ENCODE data around the gene GPR78.

Gene GPR78

DNA sequence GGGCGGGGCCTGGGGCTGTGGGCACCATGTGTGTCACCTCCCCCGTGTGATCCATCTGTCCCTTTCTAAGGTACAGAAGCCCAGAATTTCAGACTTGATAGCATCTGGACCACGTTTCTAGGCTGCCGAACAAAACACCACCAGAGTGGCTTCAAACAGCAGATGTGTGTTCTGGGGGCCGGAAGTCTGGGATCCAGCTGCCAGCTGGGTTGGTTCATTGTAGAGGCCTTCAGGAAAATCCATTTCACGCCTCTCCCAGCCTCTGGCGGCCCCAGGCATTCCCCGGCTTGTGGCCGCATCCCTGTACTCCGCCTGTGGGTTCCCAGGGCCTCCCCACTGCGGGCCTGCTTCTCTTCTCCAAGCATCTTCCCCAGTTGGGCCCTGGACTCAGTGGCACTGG lies 39.6 kb upstream of the GPR78 start:
- no peaks in the 10 kb centered on the region for H3K4me1 ChIP-seq (ENCODE audit: control insufficient read depth, insufficient read depth, low read length)
- H3K4me3 ChIP-seq (ENCODE audit: low read depth, low read length): no peak overlapping the region
- H3K9me3 ChIP-seq (ENCODE audit: control insufficient read depth, insufficient read depth, low read length): no peaks in the 10 kb centered on the region
- H3K36me3 ChIP-seq (ENCODE audit: control insufficient read depth, insufficient read depth, low read length): no peaks in the 10 kb centered on the region
- H3K9ac ChIP-seq (ENCODE audit: low read depth, low read length): no peak overlapping the region
- no peaks in the 10 kb centered on the region for H3K27me3 ChIP-seq (ENCODE audit: control insufficient read depth, insufficient read depth, low read length)

DNA sequence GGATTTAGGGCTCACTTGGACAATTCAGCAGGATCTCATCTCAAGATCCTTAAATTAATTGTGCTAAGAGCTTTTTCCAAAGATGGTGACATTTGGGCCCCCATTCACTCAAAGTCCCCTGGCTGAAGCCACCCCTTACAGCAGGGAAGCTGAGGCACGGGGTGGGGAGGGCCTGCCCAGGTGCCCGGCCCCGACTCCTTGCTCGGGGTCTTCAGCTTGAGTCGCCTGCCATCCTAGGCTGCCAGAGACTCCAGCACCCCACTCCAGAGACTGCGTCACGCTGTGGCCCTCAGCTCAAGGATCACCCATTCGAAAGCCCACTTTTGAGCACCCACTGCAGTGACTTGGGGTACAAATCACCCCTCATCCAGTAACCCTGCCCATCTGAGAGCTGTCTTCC lies 39.2 kb upstream of the GPR78 start:
- no peaks in the 10 kb centered on the region for H3K36me3 ChIP-seq (ENCODE audit: control insufficient read depth, insufficient read depth, low read length)
- no peak overlapping the region for H3K9ac ChIP-seq (ENCODE audit: low read depth, low read length)
- no peaks in the 10 kb centered on the region for H3K9me3 ChIP-seq (ENCODE audit: control insufficient read depth, insufficient read depth, low read length)
- no peaks in the 10 kb centered on the region for H3K27me3 ChIP-seq (ENCODE audit: control insufficient read depth, insufficient read depth, low read length)
- H3K4me1 ChIP-seq (ENCODE audit: control insufficient read depth, insufficient read depth, low read length): no peaks in the 10 kb centered on the region
- H3K4me3 ChIP-seq (ENCODE audit: low read depth, low read length): no peak overlapping the region

GRCh38 chr4:8541981-8542715 lies 38.0 kb upstream of the GPR78 start:
- Histone ChIP-seq H3K27me3 (ENCODE audit: control insufficient read depth, insufficient read depth, low read length) (no peaks in the 10 kb centered on the region), H3K9ac (ENCODE audit: low read depth, low read length) (no peak overlapping the region), H3K36me3 (ENCODE audit: control insufficient read depth, insufficient read depth, low read length) (no peaks in the 10 kb centered on the region)

GRCh38 chr4:8542776-8543525 lies 37.2 kb upstream of the GPR78 start:
- no peaks in the 10 kb centered on the region for H3K27me3 ChIP-seq (ENCODE audit: control insufficient read depth, insufficient read depth, low read length)
- peaks cover 3% of the 10 kb centered on the region for H3K4me1 ChIP-seq (ENCODE audit: control insufficient read depth, insufficient read depth, low read length)
- H3K9ac ChIP-seq (ENCODE audit: low read depth, low read length): no peak overlapping the region
- H3K4me3 ChIP-seq (ENCODE audit: low read depth, low read length): no peak overlapping the region
- no peaks in the 10 kb centered on the region for H3K9me3 ChIP-seq (ENCODE audit: control insufficient read depth, insufficient read depth, low read length)
- no peaks in the 10 kb centered on the region for H3K36me3 ChIP-seq (ENCODE audit: control insufficient read depth, insufficient read depth, low read length)

More at GRCh38 chr4:8541981-8542715, 38.0 kb upstream of the GPR78 start:
- H3K9me3 ChIP-seq (ENCODE audit: control insufficient read depth, insufficient read depth, low read length): no peaks in the 10 kb centered on the region
- peaks cover under 1% of the 10 kb centered on the region for H3K4me1 ChIP-seq (ENCODE audit: control insufficient read depth, insufficient read depth, low read length)
- H3K4me3 ChIP-seq (ENCODE audit: low read depth, low read length): no peak overlapping the region

DNA sequence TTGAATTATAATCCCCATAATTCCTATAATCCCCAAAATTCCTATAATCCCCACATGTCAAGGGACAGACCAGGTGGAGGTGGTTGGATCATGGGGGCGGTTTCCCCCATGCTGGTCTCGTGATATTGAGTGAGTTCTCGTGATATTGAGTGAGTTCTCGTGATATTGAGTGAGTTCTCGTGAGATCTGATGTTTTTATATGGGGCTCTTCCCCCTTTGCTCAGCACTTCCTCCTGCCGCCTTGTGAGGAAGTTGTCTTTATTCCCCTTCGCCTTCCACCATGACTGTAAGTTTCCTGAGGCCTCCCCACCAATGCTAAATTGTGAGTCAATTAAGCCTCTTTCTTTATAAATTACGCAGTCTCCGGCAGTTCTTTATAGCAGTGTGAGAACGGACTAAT lies 36.6 kb upstream of the GPR78 start:
- H3K27me3 ChIP-seq (ENCODE audit: control insufficient read depth, insufficient read depth, low read length): no peaks in the 10 kb centered on the region
- peaks cover 3% of the 10 kb centered on the region for H3K4me1 ChIP-seq (ENCODE audit: control insufficient read depth, insufficient read depth, low read length)
- no peaks in the 10 kb centered on the region for H3K36me3 ChIP-seq (ENCODE audit: control insufficient read depth, insufficient read depth, low read length)
- H3K9me3 ChIP-seq (ENCODE audit: control insufficient read depth, insufficient read depth, low read length): no peaks in the 10 kb centered on the region
- H3K9ac ChIP-seq (ENCODE audit: low read depth, low read length): no peak overlapping the region
- no peak overlapping the region for H3K4me3 ChIP-seq (ENCODE audit: low read depth, low read length)

- Histone ChIP-seq H3K4me3 (ENCODE audit: low read depth, low read length) (no peak overlapping the region), H3K9ac (ENCODE audit: low read depth, low read length) (no peak overlapping the region), H3K36me3 (ENCODE audit: control insufficient read depth, insufficient read depth, low read length) (no peaks in the 10 kb centered on the region), H3K27me3 (ENCODE audit: control insufficient read depth, insufficient read depth, low read length) (no peaks in the 10 kb centered on the region), H3K4me1 (ENCODE audit: control insufficient read depth, insufficient read depth, low read length) (peaks cover 3% of the 10 kb centered on the region), H3K9me3 (ENCODE audit: control insufficient read depth, insufficient read depth, low read length) (no peaks in the 10 kb centered on the region)
Measured at GRCh38 chr4:8544282-8544681, 35.9 kb upstream of the GPR78 start.

DNA sequence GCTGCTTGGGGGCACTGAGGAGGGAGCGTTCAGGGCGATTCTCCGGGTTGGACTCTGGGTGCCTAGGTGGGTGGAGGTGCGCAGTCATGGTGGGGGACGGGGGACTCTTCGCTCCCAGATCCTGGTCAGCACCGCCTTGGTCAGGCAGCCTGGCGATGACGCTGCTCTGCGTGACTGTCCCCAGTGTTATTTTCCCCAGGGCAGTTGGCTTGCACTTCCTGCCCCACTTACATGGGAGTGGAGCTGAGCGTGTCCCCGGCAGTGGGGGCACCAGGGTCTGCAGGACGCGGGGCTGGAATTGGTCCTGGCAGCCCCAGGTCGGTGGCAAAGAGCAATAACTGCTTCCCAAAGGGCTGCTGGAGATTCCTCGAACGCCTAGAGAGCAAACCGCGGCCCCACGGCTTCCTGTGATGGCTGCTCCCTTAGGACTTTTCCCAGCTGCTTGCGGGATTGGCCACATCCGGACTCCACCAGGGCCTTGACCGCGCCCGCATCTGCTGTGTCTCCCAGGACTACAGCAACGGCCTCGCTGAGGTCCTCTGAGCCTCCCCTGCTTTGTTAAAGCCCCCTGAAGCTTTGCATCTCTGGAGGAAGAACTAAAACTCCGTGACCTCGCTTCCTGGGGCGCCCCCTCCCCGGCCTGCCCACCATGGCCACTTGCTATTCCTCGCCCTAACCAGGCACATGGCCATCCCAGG lies 35.3 kb upstream of the GPR78 start:
- no peak overlapping the region for H3K9ac ChIP-seq (ENCODE audit: low read depth, low read length)
- no peak overlapping the region for H3K4me3 ChIP-seq (ENCODE audit: low read depth, low read length)
- H3K9me3 ChIP-seq (ENCODE audit: control insufficient read depth, insufficient read depth, low read length): no peaks in the 10 kb centered on the region
- no peaks in the 10 kb centered on the region for H3K27me3 ChIP-seq (ENCODE audit: control insufficient read depth, insufficient read depth, low read length)
- H3K36me3 ChIP-seq (ENCODE audit: control insufficient read depth, insufficient read depth, low read length): no peaks in the 10 kb centered on the region
- H3K4me1 ChIP-seq (ENCODE audit: control insufficient read depth, insufficient read depth, low read length): peaks cover 3% of the 10 kb centered on the region

DNA sequence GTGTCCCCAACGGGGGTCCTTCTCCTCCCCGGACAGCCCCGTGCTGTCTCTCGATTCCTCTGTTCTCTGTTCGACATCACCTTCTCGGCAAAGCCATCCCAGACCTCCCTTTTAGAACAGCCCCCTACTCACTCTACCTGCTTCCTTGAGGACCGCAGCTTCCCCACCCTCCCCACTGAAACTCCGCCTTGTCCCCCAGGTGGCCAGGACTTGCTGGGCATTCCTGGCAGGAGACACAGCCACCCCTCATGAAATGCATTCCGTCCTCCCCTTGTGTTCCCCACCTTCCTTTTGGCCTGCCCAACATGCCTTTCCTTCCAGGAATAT lies 34.8 kb upstream of the GPR78 start:
- Histone ChIP-seq H3K4me3 (ENCODE audit: low read depth, low read length) (no peak overlapping the region), H3K36me3 (ENCODE audit: control insufficient read depth, insufficient read depth, low read length) (no peaks in the 10 kb centered on the region), H3K9ac (ENCODE audit: low read depth, low read length) (no peak overlapping the region), H3K9me3 (ENCODE audit: control insufficient read depth, insufficient read depth, low read length) (no peaks in the 10 kb centered on the region), H3K4me1 (ENCODE audit: control insufficient read depth, insufficient read depth, low read length) (peaks cover 3% of the 10 kb centered on the region), H3K27me3 (ENCODE audit: control insufficient read depth, insufficient read depth, low read length) (no peaks in the 10 kb centered on the region)

DNA sequence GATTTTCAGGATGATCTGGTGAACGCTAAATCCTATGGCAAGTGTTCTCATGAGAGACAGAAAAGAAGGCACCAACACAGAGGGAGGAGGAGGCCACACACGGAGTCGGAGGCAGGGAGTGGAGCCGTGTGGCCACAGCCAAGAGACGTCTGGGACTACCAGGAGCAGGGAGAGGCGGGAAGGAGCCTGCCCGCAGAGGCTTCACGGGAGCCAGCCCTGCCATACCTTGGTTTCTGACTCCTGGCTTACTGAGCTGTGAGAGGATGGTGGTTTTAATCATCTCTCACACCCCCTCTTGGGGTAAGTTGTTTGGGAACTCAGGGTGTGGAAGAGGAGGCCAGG lies 33.5 kb upstream of the GPR78 start:
- H3K36me3 ChIP-seq (ENCODE audit: control insufficient read depth, insufficient read depth, low read length): no peaks in the 10 kb centered on the region
- no peaks in the 10 kb centered on the region for H3K9me3 ChIP-seq (ENCODE audit: control insufficient read depth, insufficient read depth, low read length)
- H3K4me1 ChIP-seq (ENCODE audit: control insufficient read depth, insufficient read depth, low read length): peaks cover 3% of the 10 kb centered on the region
- H3K9ac ChIP-seq (ENCODE audit: low read depth, low read length): no peak overlapping the region
- H3K4me3 ChIP-seq (ENCODE audit: low read depth, low read length): no peak overlapping the region
- H3K27me3 ChIP-seq (ENCODE audit: control insufficient read depth, insufficient read depth, low read length): no peaks in the 10 kb centered on the region

GRCh38 chr4:8547108-8547911 lies 32.9 kb upstream of the GPR78 start:
- Histone ChIP-seq H3K36me3 (ENCODE audit: control insufficient read depth, insufficient read depth, low read length) (no peaks in the 10 kb centered on the region), H3K4me3 (ENCODE audit: low read depth, low read length) (no peak overlapping the region), H3K9ac (ENCODE audit: low read depth, low read length) (no peak overlapping the region), H3K4me1 (ENCODE audit: control insufficient read depth, insufficient read depth, low read length) (peaks cover 3% of the 10 kb centered on the region), H3K27me3 (ENCODE audit: control insufficient read depth, insufficient read depth, low read length) (no peaks in the 10 kb centered on the region), H3K9me3 (ENCODE audit: control insufficient read depth, insufficient read depth, low read length) (no peaks in the 10 kb centered on the region)

- Histone ChIP-seq H3K27me3 (ENCODE audit: control insufficient read depth, insufficient read depth, low read length) (no peaks in the 10 kb centered on the region), H3K9ac (ENCODE audit: low read depth, low read length) (no peak overlapping the region), H3K4me1 (ENCODE audit: control insufficient read depth, insufficient read depth, low read length) (peaks cover 3% of the 10 kb centered on the region), H3K4me3 (ENCODE audit: low read depth, low read length) (no peak overlapping the region), H3K9me3 (ENCODE audit: control insufficient read depth, insufficient read depth, low read length) (no peaks in the 10 kb centered on the region), H3K36me3 (ENCODE audit: control insufficient read depth, insufficient read depth, low read length) (no peaks in the 10 kb centered on the region)
Measured at GRCh38 chr4:8547912-8548730, 32.1 kb upstream of the GPR78 start.
